ENCODE data around the gene SBNO2.
"Not testable (repeated sequence)": the region's sequence is repeated elsewhere in the genome, so short reads cannot be mapped to it uniquely, and the experiment has no call there.

SBNO2 gene

DNA sequence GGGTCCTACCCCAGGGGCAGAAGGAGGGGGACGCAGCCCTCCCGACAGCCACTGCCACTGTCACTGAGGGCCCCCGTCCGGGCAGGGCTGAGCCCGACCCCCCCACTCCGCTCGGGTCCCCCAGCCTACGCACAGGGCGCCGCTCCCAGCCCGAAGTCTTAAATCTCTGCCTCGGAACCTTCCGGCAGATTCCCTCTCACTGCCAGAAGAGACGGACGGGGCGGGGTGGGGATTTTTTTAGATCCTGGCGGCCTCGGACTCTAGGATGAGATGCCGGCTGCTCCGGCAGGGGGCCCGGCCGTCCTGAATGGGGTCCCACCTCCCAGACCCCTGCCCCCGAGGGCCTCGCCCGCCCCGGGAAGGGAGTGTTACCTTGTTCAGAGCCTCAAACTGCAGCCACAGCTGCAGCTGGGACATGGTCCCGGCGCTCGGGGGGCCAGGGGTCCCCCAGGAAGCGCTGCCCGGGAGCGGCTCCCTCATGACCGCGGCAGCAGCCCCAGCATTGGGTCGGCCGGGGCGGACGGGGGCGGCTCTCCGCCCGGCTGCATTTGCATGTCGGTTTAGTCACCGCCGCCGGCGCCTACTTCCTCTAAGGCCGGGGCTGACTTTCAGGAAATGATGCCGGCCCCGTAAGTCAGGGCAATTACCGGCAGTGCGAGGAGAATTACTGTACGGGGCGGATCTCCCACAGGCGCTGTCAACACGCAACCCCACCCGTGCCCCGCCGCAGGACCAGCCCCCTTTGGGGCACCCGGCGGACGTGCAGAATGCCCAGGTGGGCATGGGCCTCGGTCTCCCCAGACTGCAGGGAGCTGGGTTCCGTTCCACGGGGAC lies 42.1 kb downstream of the SBNO2 start:
- Histone ChIP-seq H3K36me3 (ENCODE audit: insufficient read depth, low read length) (peaks cover 8% of the 10 kb centered on the region), H3K9me3 (ENCODE audit: insufficient read depth, low read length, severe bottlenecking) (no peaks in the 10 kb centered on the region), H3K4me1 (ENCODE audit: insufficient read depth, low read length) (peaks cover 25% of the 10 kb centered on the region), H3K27ac (ENCODE audit: low read length) (peak overlapping the region; percentile 80), H3K27me3 (ENCODE audit: insufficient read depth, low read length, poor library complexity) (no peaks in the 10 kb centered on the region), H3K4me2 (ENCODE audit: insufficient read depth, low read length) (peak overlapping the region; percentile 86), H3K9ac (ENCODE audit: low read depth, low read length) (peak overlapping the region; percentile 71), H3K4me3 (ENCODE audit: low read depth in 1 of 2, low read length in 2 of 2) (peak overlapping the region; percentile 33 to 62; a peak in 3 of 4 replicates), H3K79me2 (ENCODE audit: insufficient read depth, low read length) (peaks cover 28% of the 10 kb centered on the region), H4K20me1 (ENCODE audit: insufficient read depth, low read length) (no peaks in the 10 kb centered on the region; the same call in none of the 2 replicates), H2AFZ (ENCODE audit: low read depth, low read length) (peak overlapping the region; percentile 82)
- DNase-seq (peak; percentile 78), ATAC-seq (ENCODE audit: insufficient read depth, low read depth) (peak; percentile 85)
- no peak for TF ChIP-seq CTCF (IDR thresholded peaks at IDR 0.05; ENCODE audit: borderline replicate concordance, extremely low read depth, low read length, poor library complexity, severe bottlenecking)

DNA sequence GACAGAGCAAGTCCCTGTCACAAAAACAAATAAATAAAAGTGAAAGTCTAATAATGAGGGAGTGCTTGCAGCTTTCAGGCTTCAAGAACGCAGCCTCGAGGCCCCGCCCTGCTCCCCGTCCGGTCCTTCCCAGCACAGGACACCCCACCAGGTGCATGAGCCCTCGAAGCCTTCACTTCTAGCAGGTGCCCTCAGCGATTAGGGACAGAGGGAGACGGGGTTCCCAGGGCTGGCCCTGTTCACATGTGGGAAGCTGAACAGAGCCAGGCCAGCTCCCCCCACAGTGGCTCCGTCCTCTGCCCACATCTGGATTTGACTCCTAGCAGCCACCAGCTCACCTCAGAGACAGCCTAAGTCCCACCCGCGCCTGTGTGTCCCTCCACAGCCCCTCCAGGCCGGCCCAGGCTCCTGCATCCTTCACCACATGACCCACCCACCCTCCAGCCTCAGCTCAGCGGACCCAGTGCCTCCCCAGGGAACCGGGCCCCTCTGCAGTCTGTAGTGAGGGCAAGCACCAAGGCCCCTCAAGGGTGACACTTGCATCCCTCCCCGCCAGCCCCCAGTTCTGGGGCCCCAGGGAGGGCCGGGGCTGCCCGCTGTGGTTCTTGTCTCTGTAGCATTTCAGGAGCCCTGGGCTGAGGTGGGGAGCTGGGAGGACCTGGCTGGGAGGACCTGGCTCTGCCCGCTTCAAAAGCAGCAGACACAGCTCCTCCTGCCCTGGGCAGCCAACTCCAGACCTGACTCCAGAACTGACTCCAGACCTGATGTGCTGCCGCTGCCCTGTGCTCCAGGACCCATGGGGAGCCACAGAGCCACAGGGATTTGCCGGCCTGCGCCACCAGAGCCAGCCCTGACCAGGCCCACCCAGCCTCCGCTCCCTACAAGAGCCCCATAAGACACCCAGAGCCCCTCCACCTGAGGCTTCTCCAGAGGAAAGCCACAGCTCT lies 43.0 kb downstream of the SBNO2 start:
- Histone ChIP-seq H3K27ac (ENCODE audit: low read length) (peak overlapping the region; percentile 80), H3K4me1 (ENCODE audit: insufficient read depth, low read length) (peaks cover 25% of the 10 kb centered on the region), H4K20me1 (ENCODE audit: insufficient read depth, low read length) (no peaks in the 10 kb centered on the region; the same call in none of the 2 replicates), H3K4me3 (ENCODE audit: low read depth in 1 of 2, low read length in 2 of 2) (peak overlapping the region; percentile 33 to 62; a peak in 3 of 4 replicates), H3K36me3 (ENCODE audit: insufficient read depth, low read length) (peaks cover 15% of the 10 kb centered on the region), H3K79me2 (ENCODE audit: insufficient read depth, low read length) (peaks cover 28% of the 10 kb centered on the region), H3K9me3 (ENCODE audit: insufficient read depth, low read length, severe bottlenecking) (no peaks in the 10 kb centered on the region), H3K9ac (ENCODE audit: low read depth, low read length) (peak overlapping the region; percentile 71), H3K27me3 (ENCODE audit: insufficient read depth, low read length, poor library complexity) (no peaks in the 10 kb centered on the region), H3K4me2 (ENCODE audit: insufficient read depth, low read length) (peak overlapping the region; percentile 86), H2AFZ (ENCODE audit: low read depth, low read length) (peak overlapping the region; percentile 82; the same call in 1 of the 2 replicates)
- TF ChIP-seq EZH2 (IDR thresholded peaks at IDR 0.05; ENCODE audit: borderline replicate concordance, low read depth, low read length, severe bottlenecking), result no peak
- no peak for TF ChIP-seq CTCF (IDR thresholded peaks at IDR 0.05; ENCODE audit: borderline replicate concordance, extremely low read depth, low read length, poor library complexity, severe bottlenecking)
- no peak for ATAC-seq (ENCODE audit: insufficient read depth, low read depth)
- no peak for DNase-seq

GRCh38 chr19:1129535-1129934 lies 44.5 kb downstream of the SBNO2 start:
- H3K27ac ChIP-seq (ENCODE audit: low read length), result no peak overlapping the region
- H2AFZ ChIP-seq (ENCODE audit: low read depth, low read length), result no peak overlapping the region
- H3K4me2 ChIP-seq (ENCODE audit: insufficient read depth, low read length), result no peak overlapping the region
- peaks cover 28% of the 10 kb centered on the region for H3K79me2 ChIP-seq (ENCODE audit: insufficient read depth, low read length)
- no peak overlapping the region for H3K4me3 ChIP-seq (ENCODE audit: low read depth in 1 of 2, low read length in 2 of 2)
- ATAC-seq (ENCODE audit: insufficient read depth, low read depth) (no peak), DNase-seq (no peak)
- peaks cover 25% of the 10 kb centered on the region for H3K4me1 ChIP-seq (ENCODE audit: insufficient read depth, low read length)
- H3K9me3 ChIP-seq (ENCODE audit: insufficient read depth, low read length, severe bottlenecking), result no peaks in the 10 kb centered on the region
- no peak overlapping the region for H3K9ac ChIP-seq (ENCODE audit: low read depth, low read length)
- no peaks in the 10 kb centered on the region for H3K27me3 ChIP-seq (ENCODE audit: insufficient read depth, low read length, poor library complexity)
- no peaks in the 10 kb centered on the region; the same call in none of the 2 replicates for H4K20me1 ChIP-seq (ENCODE audit: insufficient read depth, low read length)
- peaks cover 19% of the 10 kb centered on the region for H3K36me3 ChIP-seq (ENCODE audit: insufficient read depth, low read length)
- TF ChIP-seq CTCF (IDR thresholded peaks at IDR 0.05; ENCODE audit: borderline replicate concordance, extremely low read depth, low read length, poor library complexity, severe bottlenecking) (no peak), EZH2 (IDR thresholded peaks at IDR 0.05; ENCODE audit: borderline replicate concordance, low read depth, low read length, severe bottlenecking) (no peak)

- H3K79me2 ChIP-seq (ENCODE audit: insufficient read depth, low read length), result peaks cover 28% of the 10 kb centered on the region
- not testable (repeated sequence) for H3K9ac ChIP-seq (ENCODE audit: low read depth, low read length); DNase-seq; ATAC-seq (ENCODE audit: insufficient read depth, low read depth); H3K27ac ChIP-seq (ENCODE audit: low read length); H3K4me2 ChIP-seq (ENCODE audit: insufficient read depth, low read length); H3K4me3 ChIP-seq (ENCODE audit: low read depth in 1 of 2, low read length in 2 of 2); H2AFZ ChIP-seq (ENCODE audit: low read depth, low read length); H3K27me3 ChIP-seq (ENCODE audit: insufficient read depth, low read length, poor library complexity); H3K9me3 ChIP-seq (ENCODE audit: insufficient read depth, low read length, severe bottlenecking); H4K20me1 ChIP-seq (ENCODE audit: insufficient read depth, low read length)
- peaks cover 24% of the 10 kb centered on the region for H3K36me3 ChIP-seq (ENCODE audit: insufficient read depth, low read length)
- peaks cover 25% of the 10 kb centered on the region for H3K4me1 ChIP-seq (ENCODE audit: insufficient read depth, low read length)
Observed at GRCh38 chr19:1129084-1129483, 45.0 kb downstream of the SBNO2 start.
